Measurements from ENCODE around the gene YIF1B.

YIF1B gene

GRCh38 chr19:38331728-38332127 lies 16.0 kb upstream of the YIF1B start:
- no peak for DNase-seq

GRCh38 chr19:38329651-38330050 lies 13.9 kb upstream of the YIF1B start:
- DNase-seq, result no peak

GRCh38 chr19:38326591-38326990 lies 10.8 kb upstream of the YIF1B start:
- no peak for DNase-seq

DNA sequence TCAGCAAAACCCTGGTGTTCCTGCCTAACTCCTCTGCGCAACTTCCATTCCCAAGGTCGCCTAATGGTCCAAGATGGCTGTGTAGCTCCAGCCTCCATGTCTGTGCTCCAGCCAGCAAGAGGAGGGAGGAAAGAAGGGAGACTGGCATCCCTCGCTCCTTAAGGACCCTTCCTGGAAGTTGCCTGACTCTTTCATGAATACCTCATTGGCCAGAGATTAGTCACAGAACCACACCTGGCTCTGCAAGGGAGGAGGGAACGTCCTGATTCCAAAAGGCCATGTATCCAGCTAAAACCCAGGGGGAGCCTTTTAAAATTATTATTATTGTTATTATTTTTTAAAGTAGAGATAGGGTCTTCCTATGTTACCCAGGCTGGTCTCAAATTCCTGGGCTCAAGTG lies 8.7 kb upstream of the YIF1B start:
- no peak for DNase-seq

GRCh38 chr19:38323291-38323690 lies 7.5 kb upstream of the YIF1B start:
- no peak for DNase-seq

DNA sequence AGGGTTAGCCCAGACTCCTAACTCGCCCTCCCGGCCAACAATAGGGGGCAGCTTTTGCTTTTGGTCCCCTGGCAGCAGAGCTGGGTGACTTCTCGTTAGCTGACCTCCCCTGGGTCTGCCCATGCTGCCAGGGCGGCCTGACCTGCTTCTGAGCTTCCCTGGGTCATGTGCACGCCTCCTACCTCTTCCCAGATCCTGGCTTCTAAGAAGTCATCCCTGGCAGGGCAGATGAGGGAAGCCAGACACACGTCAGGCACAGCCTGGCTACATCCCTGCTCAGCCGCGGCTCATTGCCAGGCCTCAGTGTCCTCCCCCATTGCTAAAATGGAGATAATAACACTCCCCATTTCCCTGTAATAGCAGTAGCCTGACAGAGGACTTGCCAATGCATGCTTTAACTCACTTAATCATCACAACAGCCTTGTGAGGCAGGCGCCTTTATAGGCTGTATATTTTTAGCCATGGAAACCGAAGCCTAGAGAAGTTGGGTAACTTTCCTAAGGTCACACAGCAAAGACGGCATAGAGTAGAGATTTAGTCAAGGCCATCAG lies 6.0 kb upstream of the YIF1B start:
- DNase-seq, result no peak

- no peak for DNase-seq
These were observed 5.2 kb upstream of the YIF1B start for GRCh38 chr19:38320969-38321339.

- DNase-seq, result peak; percentile 68
These were observed 3.9 kb upstream of the YIF1B start, which contains the start of gene KCNK6 for GRCh38 chr19:38319421-38320258. Gene KCNK6, plus strand, starts transcription at chr19:38319845. Its CDS starts 106 bp downstream, at chr19:38319951.

DNA sequence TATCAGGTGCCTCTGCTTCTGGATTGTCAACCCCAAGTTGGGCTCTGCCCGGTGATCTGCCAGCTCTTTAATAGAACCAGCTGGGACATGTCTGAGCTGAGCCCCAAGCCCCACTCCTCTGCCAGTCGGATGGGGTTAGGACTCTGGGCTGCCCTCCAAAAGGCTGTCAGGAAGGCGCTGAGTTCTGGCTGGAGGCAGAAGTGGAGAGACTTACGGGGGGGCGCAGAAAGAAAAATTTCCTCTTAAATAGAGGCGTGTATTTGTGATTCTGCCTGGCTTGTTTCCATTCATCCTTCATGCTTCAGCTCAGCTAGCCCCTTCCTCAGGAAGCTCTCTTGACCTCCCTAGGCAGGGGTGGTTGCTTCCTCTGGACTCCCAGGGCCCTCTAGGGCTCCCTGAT lies 2.9 kb upstream of the YIF1B start:
- DNase-seq, result no peak

GRCh38 chr19:38317104-38317612 lies 1.4 kb upstream of the YIF1B start:
- no peak for DNase-seq

DNA sequence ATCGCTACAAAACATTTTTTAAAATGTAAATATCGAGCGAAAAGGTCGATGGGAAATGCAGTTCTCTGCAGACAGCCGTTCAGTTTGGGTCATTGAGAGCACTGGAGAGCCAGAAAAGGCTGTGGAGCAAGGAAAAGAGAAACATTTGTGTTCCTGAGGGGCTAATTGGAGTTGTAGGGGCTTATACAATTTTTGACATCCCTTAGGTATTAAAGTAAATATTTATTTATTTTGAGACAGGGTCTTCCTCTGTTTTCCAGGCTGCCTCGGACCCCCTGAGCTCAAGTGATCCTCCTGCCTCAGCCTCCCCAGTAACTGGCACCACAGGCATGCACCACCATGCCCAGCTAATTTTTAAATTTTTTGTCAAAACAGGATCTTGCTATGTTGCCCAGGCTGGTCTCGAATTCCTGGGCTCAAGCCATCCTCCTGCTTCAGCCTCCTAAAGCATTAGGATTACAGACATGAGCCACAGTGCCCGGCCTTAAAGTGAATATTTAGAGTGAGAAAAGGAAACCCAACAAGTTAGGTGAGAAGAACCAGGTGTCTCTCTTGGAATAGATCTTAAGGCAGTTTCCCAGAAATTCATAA lies 825 bp upstream of the YIF1B start:
- no peak for DNase-seq

DNA sequence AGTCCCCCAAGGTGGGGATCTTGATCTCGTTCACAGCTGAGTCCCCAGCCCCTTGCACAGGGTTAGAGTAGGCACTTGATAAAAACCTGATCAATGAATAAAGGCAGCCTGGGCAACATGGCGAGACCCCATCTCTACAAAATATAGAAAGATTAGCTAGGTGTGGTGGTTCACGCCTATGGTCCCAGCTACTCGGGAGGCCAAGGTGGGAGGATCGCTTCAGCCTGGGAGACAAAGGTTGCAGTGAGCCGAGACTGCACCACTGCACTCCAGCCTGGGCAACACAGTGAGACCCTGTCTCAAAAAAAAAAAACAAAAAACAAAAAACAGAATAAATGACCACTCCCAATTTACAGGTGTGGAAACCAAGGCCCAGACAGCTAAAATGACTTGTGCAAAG lies 4.8 kb downstream of the YIF1B start:
- no peak for DNase-seq

GRCh38 chr19:38310279-38310670 lies 5.5 kb downstream of the YIF1B start:
- no peak for DNase-seq

- no peak for DNase-seq
These were observed 6.0 kb downstream of the YIF1B start for GRCh38 chr19:38309615-38310278.

DNA sequence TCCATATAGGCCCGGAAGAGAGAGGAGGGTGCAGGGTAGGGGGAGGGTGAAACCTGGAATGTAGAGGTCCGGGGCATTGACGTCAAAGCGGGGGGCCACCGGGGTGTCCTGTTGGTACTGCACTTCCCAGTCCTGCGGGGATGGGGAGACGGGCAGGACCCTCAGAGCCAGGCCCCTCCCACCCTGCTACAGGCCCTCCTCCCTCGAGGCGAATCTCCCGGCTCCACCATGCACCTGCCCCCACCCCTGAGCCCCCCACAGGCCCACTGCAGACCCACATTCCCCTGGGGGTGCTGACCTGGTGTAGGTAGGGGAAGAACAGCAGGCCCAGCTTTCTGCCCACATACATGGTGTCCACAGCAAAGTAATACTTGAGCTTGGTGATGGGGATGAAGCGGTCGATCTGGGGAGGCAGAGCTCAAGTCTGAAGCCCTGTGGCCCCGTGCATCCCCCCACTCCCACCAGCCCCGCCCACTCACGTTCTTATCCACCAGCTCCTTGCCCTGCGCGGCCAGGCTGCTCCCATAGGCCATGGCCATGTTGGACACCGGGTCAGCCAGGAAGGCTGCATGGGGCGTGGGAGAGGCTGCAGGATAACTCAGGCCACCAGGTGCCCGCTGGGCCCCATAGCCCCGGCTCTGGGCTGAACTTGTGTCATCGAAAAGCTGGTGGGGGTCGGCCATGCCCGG lies 6.7 kb downstream of the YIF1B start:
- no peak for DNase-seq

GRCh38 chr19:38308006-38308766 lies 7.6 kb downstream of the YIF1B start:
- no peak for DNase-seq

DNA sequence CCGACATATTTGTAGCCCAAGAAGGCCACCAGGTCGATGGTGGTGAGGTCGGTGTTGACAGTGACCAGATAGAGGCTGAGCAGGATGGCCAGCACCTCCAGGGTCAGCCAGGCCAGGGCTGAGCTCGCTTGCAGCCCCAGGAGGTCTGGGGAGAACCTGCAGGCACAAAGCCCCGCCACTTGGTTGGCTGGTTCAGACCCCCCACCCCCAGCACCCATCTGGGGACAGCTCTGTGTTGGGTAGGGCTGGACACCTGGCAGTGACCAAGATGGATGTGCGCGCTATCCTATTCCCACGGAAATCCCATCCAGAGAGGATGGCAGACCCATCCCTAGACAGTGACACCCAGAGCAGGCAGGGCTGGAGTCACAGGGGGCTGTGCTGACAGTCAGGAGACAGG lies 8.2 kb downstream of the YIF1B start:
- DNase-seq, result no peak

DNA sequence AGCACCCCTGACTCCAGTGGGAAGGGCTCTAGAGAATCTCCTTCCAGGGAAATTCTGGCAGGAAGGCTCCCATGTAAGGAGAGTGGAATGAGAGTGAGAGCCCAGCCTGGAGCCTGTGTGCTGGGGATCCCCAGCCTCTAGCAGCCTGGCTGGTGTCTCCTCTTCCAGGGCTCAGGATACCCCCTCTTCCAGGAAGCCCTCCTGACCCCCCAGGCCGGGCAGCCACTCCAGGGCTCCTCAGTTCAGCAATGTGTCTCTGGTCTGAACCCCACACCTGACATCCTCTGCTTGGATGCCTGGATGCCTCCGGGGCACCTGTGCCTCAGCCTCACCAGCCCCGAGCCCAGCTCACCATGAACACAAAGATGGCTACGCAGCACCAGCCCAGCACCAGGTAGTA lies 8.7 kb downstream of the YIF1B start:
- DNase-seq, result no peak

DNA sequence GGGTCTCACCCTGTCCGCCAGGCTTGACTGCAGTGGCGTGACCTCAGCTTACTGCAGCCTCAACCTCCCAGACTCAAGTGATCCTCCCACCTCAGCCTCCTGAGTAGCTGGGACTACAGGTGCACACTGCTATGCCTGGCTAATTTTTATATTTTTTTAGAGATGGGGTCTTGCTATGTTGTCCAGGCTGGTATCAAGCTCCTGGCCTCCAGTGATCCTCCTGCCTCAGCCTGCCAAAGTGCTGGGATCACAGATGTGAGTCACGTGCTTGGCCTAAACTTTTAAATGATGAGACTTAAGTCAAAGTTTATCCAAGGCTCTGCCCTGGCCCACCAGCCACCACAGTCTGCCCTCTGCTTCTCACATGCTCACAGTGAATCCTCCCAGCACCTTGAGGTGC lies 9.5 kb downstream of the YIF1B start:
- DNase-seq, result no peak

DNA sequence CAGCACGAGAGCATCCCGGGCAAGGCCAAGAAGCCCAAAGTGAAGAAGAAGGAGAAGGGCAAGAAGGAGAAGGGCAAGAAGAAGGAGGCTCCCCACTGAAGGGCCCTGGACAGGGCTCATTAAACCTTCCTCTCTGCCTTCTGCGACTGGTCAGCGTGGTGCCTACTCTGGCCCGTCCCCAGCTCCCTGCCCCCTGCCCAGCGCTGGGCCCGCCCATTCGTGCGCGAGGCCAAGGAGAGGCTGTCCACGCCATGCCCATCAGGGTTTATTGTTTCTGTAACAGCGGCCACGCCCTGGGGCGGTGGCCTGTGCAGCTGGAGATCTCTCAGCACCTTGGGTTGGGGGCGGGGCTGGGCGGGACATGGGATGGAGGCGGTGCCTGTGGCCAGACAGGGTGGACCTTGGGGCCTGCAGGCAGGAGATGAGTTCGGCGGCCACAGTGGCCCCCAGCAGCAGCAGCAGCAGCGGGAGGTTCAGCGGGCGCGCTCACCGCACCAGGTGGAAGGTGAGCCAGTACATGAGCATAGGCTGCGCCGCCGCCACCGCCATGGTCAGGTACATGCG lies 10.8 kb downstream of the YIF1B start:
- no peak for DNase-seq

DNA sequence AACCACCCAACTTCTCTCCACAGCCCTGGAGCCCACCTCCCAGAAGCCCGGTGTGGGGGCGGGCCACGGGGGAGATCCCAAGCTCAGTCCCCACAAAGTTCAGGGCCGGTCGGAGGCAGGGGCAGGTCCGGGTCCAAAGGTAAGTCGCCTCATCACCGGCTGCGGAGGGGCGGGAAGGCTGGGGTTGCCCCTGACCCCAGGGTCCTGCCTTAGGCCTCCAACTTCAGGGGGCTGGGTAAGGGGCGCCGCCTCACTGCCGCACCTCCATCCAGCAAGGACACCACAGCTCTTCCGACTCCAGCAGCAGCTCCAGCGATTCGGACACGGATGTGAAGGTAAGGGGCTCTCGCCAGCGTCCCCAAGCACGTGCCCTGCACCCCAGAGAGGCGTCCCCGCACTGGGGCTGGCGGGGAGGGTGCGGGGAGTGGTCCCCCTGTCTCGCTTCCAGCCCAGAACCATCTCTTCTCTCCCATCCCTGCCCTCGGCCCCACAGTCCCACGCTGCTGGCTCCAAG lies 11.3 kb downstream of the YIF1B start:
- DNase-seq, result no peak
